ENCODE data around the gene ADAMTSL5.
A peak's percentile ranks its signal among the peaks of the same experiment; 100 is the strongest.

DNA sequence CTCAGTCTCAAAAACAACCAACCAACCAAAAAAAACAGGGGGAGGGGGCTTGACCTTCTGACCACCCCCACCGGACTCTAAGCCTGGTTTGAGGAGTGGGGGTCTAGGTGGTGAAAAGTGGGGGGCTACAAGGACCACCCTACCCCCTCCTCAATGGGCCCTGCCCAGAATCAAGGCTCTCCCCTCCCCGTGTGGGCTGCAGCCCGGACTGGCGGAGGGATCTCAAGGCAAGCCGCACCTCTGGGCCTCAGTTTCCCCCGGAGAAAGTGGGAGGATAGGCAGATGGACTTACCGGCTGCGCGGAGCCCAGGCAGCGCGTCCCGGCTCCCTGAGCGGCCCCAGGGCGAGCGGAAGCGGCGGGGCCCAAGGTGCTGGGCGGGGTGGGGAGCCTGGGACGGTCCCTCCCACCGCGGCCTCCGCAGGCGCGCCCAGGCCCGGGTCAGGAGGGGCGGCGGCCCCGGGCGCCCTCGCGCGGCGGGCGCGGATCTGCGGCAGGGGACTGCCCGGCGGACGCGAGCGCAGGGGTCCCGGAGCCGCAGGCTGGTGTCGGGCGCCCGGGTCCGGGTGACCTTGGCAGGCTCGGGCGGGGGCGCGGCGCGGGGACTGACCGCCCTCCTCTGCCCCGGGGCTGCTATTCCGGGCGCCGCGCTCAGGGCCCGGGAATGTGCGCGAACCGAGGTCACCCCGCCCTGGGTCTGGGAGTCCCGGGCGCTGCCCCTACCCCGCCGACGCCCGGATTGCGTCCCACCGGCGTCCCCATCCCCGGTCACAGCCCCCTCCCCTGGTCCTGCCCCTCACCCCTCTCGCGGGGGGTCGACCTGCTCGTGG, at the start of gene ADAMTSL5:
- TF ChIP-seq TEAD4 (IDR thresholded peaks at IDR 0.05; ENCODE audit: low read depth, low read length): no peak
- TF ChIP-seq POLR2A (IDR thresholded peaks at IDR 0.05; ENCODE audit: control extremely low read depth in 1 of 2, low read depth in 2 of 2, low read length in 2 of 2): no peak
- TF ChIP-seq, protein P1, sequence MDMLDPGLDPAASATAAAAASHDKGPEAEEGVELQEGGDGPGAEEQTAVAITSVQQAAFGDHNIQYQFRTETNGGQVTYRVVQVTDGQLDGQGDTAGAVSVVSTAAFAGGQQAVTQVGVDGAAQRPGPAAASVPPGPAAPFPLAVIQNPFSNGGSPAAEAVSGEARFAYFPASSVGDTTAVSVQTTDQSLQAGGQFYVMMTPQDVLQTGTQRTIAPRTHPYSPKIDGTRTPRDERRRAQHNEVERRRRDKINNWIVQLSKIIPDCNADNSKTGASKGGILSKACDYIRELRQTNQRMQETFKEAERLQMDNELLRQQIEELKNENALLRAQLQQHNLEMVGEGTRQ (IDR thresholded peaks at IDR 0.05; ENCODE audit: low read length): no peak
- TF ChIP-seq, protein P2, sequence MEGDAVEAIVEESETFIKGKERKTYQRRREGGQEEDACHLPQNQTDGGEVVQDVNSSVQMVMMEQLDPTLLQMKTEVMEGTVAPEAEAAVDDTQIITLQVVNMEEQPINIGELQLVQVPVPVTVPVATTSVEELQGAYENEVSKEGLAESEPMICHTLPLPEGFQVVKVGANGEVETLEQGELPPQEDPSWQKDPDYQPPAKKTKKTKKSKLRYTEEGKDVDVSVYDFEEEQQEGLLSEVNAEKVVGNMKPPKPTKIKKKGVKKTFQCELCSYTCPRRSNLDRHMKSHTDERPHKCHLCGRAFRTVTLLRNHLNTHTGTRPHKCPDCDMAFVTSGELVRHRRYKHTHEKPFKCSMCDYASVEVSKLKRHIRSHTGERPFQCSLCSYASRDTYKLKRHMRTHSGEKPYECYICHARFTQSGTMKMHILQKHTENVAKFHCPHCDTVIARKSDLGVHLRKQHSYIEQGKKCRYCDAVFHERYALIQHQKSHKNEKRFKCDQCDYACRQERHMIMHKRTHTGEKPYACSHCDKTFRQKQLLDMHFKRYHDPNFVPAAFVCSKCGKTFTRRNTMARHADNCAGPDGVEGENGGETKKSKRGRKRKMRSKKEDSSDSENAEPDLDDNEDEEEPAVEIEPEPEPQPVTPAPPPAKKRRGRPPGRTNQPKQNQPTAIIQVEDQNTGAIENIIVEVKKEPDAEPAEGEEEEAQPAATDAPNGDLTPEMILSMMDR (IDR thresholded peaks at IDR 0.05; ENCODE audit: control extremely low read depth in 1 of 3, insufficient read depth in 1 of 3, low read depth in 1 of 3, low read length in 3 of 3): peak; percentile 26 to 35 (median 32); a peak in 3 of 4 replicates
- peak in 1 of 2 experiments; percentile 11; a peak in 1 of 4 replicates for TF ChIP-seq HDAC2 (IDR thresholded peaks at IDR 0.05; ENCODE audit: borderline replicate concordance in 1 of 2, low read depth in 2 of 2, low read length in 2 of 2)
- no peak for TF ChIP-seq EP300 (IDR thresholded peaks at IDR 0.05; ENCODE audit: borderline replicate concordance in 1 of 2, low read depth in 2 of 2, low read length in 2 of 2)
